HL-60 (cell line): ENCODE measurements around the gene THYN1.
"Not testable (repeated sequence)": the region's sequence is repeated elsewhere in the genome, so short reads cannot be mapped to it uniquely, and the experiment has no call there.

ENCODE experiments used
- CTCF ChIP-seq: IDR thresholded peaks from one replicate; pipeline ENCODE4 v1.5.1; 2011; ENCODE audit warnings: low read length, control low read depth, inconsistent platforms; ENCODE audit not compliant: insufficient read depth
- POLR2AphosphoS5 ChIP-seq: IDR thresholded peaks from 2 replicates; pipeline ENCODE4 v1.6.1; 2012; ENCODE audit warnings: low read depth
- SPI1 ChIP-seq: IDR thresholded peaks from 2 replicates; pipeline ENCODE4 v1.6.1; 2012; ENCODE audit warnings: low read depth, mild to moderate bottlenecking, borderline replicate concordance
- TF ChIP-seq, protein P1 (sequence below): IDR thresholded peaks from 2 replicates; pipeline ENCODE4 v1.6.1; 2012; ENCODE audit warnings: low read depth; ENCODE audit not compliant: insufficient replicate concordance

DNA sequence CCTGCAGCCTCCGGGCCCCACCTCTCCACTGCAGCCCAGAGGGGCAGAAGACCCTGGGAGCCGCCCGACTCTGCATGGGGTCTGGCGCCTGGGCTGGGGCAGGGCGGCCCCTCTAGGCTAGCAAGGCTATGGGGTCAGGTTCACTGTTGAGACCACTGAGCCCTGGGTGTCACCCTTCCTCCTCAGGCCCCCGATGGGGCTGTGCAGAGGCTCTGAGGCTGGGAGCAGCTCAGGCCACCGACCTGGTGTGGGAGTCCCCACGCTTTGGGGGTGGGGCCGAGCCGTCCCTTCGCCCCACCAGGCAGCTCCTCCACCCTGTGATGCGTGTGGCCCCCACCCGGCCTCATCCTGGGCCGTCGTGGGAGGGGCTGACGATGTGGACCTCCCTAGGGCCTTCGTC, 28.5 kb upstream of the THYN1 start:
- TF ChIP-seq CTCF, POLR2AphosphoS5, SPI1: not testable (repeated sequence)
- TF ChIP-seq, protein P1, sequence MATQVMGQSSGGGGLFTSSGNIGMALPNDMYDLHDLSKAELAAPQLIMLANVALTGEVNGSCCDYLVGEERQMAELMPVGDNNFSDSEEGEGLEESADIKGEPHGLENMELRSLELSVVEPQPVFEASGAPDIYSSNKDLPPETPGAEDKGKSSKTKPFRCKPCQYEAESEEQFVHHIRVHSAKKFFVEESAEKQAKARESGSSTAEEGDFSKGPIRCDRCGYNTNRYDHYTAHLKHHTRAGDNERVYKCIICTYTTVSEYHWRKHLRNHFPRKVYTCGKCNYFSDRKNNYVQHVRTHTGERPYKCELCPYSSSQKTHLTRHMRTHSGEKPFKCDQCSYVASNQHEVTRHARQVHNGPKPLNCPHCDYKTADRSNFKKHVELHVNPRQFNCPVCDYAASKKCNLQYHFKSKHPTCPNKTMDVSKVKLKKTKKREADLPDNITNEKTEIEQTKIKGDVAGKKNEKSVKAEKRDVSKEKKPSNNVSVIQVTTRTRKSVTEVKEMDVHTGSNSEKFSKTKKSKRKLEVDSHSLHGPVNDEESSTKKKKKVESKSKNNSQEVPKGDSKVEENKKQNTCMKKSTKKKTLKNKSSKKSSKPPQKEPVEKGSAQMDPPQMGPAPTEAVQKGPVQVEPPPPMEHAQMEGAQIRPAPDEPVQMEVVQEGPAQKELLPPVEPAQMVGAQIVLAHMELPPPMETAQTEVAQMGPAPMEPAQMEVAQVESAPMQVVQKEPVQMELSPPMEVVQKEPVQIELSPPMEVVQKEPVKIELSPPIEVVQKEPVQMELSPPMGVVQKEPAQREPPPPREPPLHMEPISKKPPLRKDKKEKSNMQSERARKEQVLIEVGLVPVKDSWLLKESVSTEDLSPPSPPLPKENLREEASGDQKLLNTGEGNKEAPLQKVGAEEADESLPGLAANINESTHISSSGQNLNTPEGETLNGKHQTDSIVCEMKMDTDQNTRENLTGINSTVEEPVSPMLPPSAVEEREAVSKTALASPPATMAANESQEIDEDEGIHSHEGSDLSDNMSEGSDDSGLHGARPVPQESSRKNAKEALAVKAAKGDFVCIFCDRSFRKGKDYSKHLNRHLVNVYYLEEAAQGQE, result not testable (repeated sequence)
